Amniotic epithelial cell (primary cell): ENCODE results near the gene TTLL9.
A peak's percentile ranks its signal among the peaks of the same experiment; 100 is the strongest.
"Not testable (repeated sequence)": the region's sequence is repeated elsewhere in the genome, so short reads cannot be mapped to it uniquely, and the experiment has no call there.

Experiments used
- DNase-seq: peaks from one replicate; pipeline ENCODE4 v3.0.0-alpha.2; 2010; ENCODE audit warnings: low read depth

Gene TTLL9

DNA sequence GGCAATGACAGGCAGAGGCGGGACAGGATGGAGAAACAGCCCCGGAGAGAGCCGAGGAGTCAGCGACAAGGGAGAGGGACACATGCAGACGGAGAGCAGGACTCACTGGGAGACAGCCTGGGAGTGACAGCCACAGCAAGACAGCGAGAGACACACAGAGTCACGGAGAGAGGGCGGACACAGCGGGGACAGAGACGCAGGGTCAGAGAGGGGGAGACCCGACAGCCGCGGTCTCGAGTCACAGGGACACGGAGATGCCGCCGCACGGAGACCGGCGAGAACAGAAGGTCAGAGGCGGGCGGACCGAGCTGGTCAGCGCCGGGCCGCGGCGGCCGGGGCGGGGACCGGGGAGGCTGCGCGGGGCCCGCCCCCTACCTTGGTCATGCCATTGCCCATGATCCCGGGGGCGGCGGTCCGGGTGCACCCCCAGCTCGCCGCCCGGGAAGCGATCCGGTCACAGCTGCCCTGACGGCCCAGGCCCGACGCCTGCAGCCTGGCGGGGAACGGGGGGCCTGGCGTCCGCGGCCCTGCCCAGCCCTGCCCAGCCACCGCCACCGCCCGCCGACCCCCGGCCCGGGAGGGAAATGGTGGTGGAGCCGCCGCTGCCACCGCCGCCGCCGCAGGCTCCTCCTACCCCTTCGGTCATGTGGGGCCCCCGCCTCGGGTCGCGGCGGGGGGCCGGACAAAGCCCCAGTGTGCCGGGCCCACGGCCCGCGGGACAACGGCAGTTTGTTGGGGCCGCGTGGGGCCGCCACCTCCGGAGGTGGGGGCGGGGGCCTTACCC lies at the start of gene TTLL9, which contains the start of gene DUSP15:
TTLL9 (plus strand) TSS at position 693 of the 784 bp plus-strand sequence. CDS start 493 bp downstream, outside the sequence.
DUSP15 (minus strand) TSS at position 586 of the 784 bp plus-strand sequence; CDS start at position 396, 190 bp downstream.
- no peak for DNase-seq

- no peak for DNase-seq
These were observed 49.0 kb upstream of the TTLL9 start for GRCh38 chr20:31821427-31821826.

DNA sequence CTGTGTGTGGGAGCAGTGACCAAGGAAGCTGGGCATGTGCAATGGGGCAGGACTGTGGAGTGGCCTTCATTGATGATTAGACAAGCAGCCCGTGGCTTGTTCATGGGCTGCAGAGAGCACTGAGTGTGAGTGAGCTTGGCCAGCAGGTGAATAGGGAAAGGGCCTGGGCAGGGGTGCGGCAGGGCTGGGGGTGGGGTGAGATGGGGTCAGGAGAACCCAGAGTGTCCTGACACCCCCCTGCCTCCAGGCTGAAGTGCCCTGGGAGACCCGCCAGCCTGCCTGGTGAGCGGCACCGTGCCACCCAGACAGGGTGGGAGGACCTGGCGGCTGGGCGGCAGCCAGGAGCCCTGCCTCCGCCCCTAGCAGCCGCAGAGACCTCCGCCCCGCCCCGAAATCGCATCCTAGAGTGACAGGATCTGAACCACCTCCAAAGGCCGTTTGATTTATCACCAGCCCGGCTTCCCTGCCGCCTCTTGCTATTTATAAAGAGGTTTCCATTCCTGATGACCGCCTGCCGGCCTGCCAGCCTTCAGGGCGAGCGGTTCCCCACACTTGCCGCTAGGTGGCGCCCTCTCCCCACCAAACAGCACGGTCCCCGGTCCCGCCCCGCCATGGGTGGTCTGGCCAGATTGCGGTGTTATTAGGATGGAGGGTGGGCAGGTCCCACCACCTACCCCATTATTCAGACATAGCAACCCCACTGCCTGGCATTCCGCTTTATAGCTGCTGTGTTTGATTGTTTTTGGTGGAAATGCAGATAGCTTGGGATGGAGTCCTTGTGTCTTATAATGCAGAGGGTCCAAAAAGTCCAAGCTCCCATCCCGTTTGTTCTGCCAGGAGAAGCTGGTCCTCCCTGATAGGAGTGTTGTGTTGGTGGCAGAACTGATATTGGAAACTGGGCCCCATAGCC lies 47.8 kb upstream of the TTLL9 start:
- peak; percentile 51 for DNase-seq

- DNase-seq = no peak
These were observed 46.9 kb upstream of the TTLL9 start for GRCh38 chr20:31823360-31824124.

- no peak for DNase-seq
These were observed 46.3 kb upstream of the TTLL9 start for GRCh38 chr20:31824125-31824485.

GRCh38 chr20:31824554-31825313 lies 45.7 kb upstream of the TTLL9 start:
- no peak for DNase-seq

- DNase-seq = no peak
These were observed 44.4 kb upstream of the TTLL9 start for GRCh38 chr20:31826074-31826473.

DNA sequence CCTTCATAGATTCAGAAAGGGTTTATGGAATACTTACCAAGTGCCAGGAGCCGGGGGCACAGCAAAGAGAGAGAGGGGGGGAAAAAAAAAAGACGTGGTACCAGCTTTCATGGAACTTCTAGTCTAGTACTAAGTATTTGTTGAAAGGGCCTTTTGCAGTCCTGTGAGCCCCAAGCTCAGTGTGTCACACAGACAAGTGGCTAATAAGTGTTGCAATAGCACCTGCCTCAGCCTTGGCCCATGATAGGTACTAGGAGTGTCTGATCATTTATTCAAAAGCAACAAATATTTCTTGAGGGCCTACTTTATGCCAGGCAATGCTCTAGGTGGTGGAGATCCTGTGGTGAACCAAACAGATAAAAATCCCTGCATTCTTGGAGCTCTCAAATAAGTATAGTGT lies 43.4 kb upstream of the TTLL9 start:
- DNase-seq = no peak

GRCh38 chr20:31828016-31828415 lies 42.4 kb upstream of the TTLL9 start:
- DNase-seq = not testable (repeated sequence)

GRCh38 chr20:31829731-31830130 lies 40.7 kb upstream of the TTLL9 start:
- no peak for DNase-seq

DNA sequence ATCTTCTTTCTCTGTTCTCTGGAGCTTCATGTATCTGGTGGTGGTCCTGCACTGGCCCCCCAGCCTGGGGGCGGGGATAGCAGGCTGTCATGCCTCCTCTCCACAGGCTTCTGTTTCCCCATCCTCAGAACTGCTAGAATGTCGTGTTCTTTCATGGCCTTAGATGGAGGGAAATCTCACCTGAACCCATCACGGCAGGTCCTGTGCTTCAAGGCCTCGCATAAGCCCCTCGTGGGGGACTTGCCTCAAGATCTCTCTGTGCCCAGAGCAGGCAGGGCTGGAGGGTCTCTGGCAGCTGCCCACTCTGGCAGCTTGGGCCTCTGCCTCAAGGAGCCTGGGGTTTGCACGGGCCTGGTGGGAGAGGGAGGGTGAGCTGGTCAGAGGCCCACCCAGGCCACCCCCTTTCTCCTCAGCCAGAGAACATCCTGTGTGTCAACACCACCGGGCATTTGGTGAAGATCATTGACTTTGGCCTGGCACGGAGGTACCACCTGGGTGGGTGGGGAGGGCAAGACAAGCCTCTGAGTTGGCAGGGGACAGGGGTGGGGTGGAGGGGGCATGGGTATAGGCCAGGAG lies 39.9 kb upstream of the TTLL9 start:
- DNase-seq = no peak

GRCh38 chr20:31831211-31831610 lies 39.2 kb upstream of the TTLL9 start:
- no peak for DNase-seq

- DNase-seq = no peak
These were observed 38.6 kb upstream of the TTLL9 start for GRCh38 chr20:31831771-31832306.

DNA sequence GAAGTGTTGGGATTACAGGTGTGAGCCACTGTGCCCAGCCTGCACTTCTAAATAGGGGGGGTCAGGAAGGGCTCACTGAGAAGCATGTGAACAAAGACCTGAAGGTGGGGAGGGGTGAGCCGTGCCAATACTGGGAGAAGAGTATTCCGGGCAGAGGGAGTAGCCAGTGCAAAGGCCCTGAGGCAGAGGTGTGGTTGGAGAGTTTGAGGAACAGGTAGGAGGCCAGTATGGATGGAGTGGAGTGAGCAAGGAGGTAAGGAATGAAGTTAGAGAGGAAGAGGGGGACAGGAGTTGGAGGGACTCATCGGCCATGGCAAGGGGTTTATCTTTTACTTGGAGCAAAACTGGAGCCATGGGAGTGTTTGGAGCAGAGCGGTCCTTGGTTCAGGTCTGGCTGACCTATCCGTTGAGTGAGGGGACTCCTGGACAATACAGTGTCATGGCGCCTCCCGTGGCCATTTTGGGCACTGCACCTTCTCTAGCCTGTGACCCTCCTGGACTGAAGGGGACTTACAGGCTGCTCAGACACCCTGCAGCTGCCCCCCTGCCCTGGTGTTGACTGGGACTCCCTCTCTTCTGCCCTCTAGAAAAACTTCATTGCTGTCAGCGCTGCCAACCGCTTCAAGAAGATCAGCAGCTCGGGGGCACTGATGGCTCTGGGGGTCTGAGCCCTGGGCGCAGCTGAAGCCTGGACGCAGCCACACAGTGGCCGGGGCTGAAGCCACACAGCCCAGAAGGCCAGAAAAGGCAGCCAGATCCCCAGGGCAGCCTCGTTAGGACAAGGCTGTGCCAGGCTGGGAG lies 37.1 kb upstream of the TTLL9 start:
- peak; percentile 11 for DNase-seq

GRCh38 chr20:31833931-31834521 lies 36.4 kb upstream of the TTLL9 start:
- no peak for DNase-seq

- DNase-seq = no peak
These were observed 34.9 kb upstream of the TTLL9 start for GRCh38 chr20:31835554-31835953.

- peak; percentile 85 for DNase-seq
These were observed 34.2 kb upstream of the TTLL9 start for GRCh38 chr20:31835977-31836852.

DNA sequence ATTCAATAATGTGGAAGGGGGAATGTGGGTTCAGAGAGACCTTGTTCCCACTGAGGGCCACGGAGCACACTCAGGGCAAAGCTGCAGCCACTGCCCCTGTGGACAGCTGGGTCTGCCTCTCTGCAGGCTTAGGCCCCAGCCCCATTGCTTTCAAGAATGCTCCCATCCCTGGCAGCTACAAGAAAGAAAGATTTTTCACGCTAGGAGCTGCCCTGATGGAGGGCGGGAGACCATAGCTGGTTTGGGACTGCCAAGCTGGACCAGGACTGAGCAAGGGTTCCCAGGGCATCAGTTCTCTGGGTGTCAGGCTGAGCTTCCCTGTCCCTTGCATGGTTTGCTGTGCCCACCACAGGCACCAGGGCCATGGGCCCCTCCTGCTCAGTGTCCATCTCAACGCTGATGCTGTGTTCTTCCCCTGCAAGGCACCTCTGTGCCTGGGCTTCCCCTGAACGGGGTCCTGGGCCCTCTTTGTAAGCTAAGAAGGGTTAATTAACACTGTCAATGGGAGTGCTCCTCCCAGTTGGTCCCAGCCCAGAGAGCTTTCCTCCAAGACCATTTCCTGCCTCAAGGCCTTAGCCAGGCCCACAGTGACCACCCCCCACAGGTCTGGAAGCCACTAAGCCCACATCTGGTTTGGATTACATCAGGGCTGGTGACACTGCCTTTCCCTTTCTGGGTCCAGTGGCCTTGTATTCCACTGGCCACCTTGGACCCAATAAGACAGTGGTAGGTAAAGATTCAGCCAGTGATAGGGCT lies 33.4 kb upstream of the TTLL9 start:
- DNase-seq = no peak
